Uterus (tissue), 2 donors: Measurements from ENCODE around the gene PCSK4.

Experiments used
- CTCF ChIP-seq, 4 experiments: fragments of 200-600 bp in 2 of 4; fragments of 450-650 bp in 2 of 4; sonication (generic) in 2 of 4; IDR thresholded peaks; one replicate each; pipeline ENCODE4 v1.5.1; 2016 to 2019; ENCODE audit warnings: antibody characterized with exemption in 4 of 4, mild to moderate bottlenecking in 2 of 4, moderate library complexity in 1 of 4
- POLR2A ChIP-seq, 2 donors: fragments of 450-650 bp; IDR thresholded peaks; one replicate each; pipeline ENCODE4 v1.6.1; 2016; ENCODE audit warnings: antibody characterized with exemption in 2 of 2, mild to moderate bottlenecking in 1 of 2, moderate library complexity in 1 of 2

- TF ChIP-seq CTCF (IDR thresholded peaks at IDR 0.05), result no peak
- TF ChIP-seq POLR2A (IDR thresholded peaks at IDR 0.05), result no peak
Observed at GRCh38 chr19:1431759-1432506, 58.2 kb downstream of the PCSK4 start.
